ENCODE results near the gene KRT6C. TPM values are rescaled to one million over a fixed set of nuclear protein-coding genes. Genes with fewer than 3 reads are reported as not detected.

KRT6C gene
- total RNA-seq, 8 experiments from 2014 or later: 0.38 to 0.71 TPM; not detected in 6

GRCh38 chr12:52434760-52435530 lies 38.7 kb downstream of the KRT6C start:
- no peak overlapping the region for H3K4me3 ChIP-seq
- H3K4me1 ChIP-seq (replicated peaks in 1 of 2): no peaks in the 10 kb centered on the region
- no peak overlapping the region for H3K27ac ChIP-seq
- in situ Hi-C loops (cut with MboI; ENCODE audit: low pct_unique_long_range_greater_than_20kb in 2 of 9, low sequenced_read_pairs in 9 of 9, unreplicated experiment in 9 of 9): no loop called here
- 60 to 100% (median 82%) methylated on average over 1 to 6 of the region's 6 CpGs; no CpG with 5 or more reads in 3 of the 10 experiments for WGBS, 10 experiments
- ATAC-seq (replicated peaks in 6 of 8): no peak

GRCh38 chr12:52434081-52434733 lies 39.4 kb downstream of the KRT6C start, which contains the start of gene KRT75:
KRT75 (minus strand) TSS chr12:52434371; CDS start chr12:52434304, 67 bp downstream.
- WGBS, 10 experiments: 28 to 100% (median 62%) methylated on average over 1 to 6 of the region's 20 CpGs; no CpG with 5 or more reads in 2 of the 10 experiments
- Histone ChIP-seq H3K4me3 (no peak within 1 kb of the TSS), H3K4me1 (replicated peaks in 1 of 2) (no peaks in the 10 kb centered on the region), H3K27ac (no peak within 1 kb of the TSS)
- peak in 1 of 8 experiments; percentile 21 for ATAC-seq (replicated peaks in 6 of 8)
- in situ Hi-C loops (cut with MboI; ENCODE audit: low pct_unique_long_range_greater_than_20kb in 2 of 9, low sequenced_read_pairs in 9 of 9, unreplicated experiment in 9 of 9): no loop called here

GRCh38 chr12:52433501-52434080 lies 40.0 kb downstream of the KRT6C start:
- WGBS, 10 experiments: 81 to 97% (median 84%) methylated on average over 1 to 7 of the region's 12 CpGs; no CpG with 5 or more reads in 4 of the 10 experiments
- in situ Hi-C loops (cut with MboI; ENCODE audit: low pct_unique_long_range_greater_than_20kb in 2 of 9, low sequenced_read_pairs in 9 of 9, unreplicated experiment in 9 of 9): no loop called here
- Histone ChIP-seq H3K4me1 (replicated peaks in 1 of 2) (no peaks in the 10 kb centered on the region), H3K4me3 (no peak overlapping the region), H3K27ac (no peak overlapping the region)
- ATAC-seq (replicated peaks in 6 of 8): no peak

GRCh38 chr12:52432559-52433207 lies 40.9 kb downstream of the KRT6C start:
- ATAC-seq (replicated peaks in 6 of 8): no peak
- Histone ChIP-seq H3K27ac (no peak overlapping the region), H3K4me1 (replicated peaks in 1 of 2) (no peaks in the 10 kb centered on the region), H3K4me3 (no peak overlapping the region)
- in situ Hi-C loops (cut with MboI; ENCODE audit: low pct_unique_long_range_greater_than_20kb in 2 of 9, low sequenced_read_pairs in 9 of 9, unreplicated experiment in 9 of 9): no loop called here
- 26 to 93% (median 86%) methylated on average over 1 to 6 of the region's 6 CpGs; no CpG with 5 or more reads in 5 of the 10 experiments for WGBS, 10 experiments

- H3K27ac ChIP-seq: no peak overlapping the region
- in situ Hi-C loops (cut with MboI; ENCODE audit: low pct_unique_long_range_greater_than_20kb in 2 of 9, low sequenced_read_pairs in 9 of 9, unreplicated experiment in 9 of 9): no loop called here
- no peak overlapping the region for H3K4me3 ChIP-seq
- no peak for ATAC-seq (replicated peaks in 6 of 8)
- 70 to 100% (median 75%) methylated on average over 1 to 4 of the region's 10 CpGs; no CpG with 5 or more reads in 5 of the 10 experiments for WGBS, 10 experiments
- H3K4me1 ChIP-seq (replicated peaks in 1 of 2): no peaks in the 10 kb centered on the region
Measured at GRCh38 chr12:52428121-52428520, 45.5 kb downstream of the KRT6C start.

GRCh38 chr12:52427083-52427482 lies 46.5 kb downstream of the KRT6C start:
- Histone ChIP-seq H3K4me1 (replicated peaks in 1 of 2) (no peaks in the 10 kb centered on the region), H3K4me3 (no peak overlapping the region), H3K27ac (no peak overlapping the region)
- ATAC-seq (replicated peaks in 6 of 8): no peak
- in situ Hi-C loops (cut with MboI; ENCODE audit: low pct_unique_long_range_greater_than_20kb in 2 of 9, low sequenced_read_pairs in 9 of 9, unreplicated experiment in 9 of 9): no loop called here
- 14 to 80% (median 38%) methylated on average over 1 of the region's 1 CpG; no CpG with 5 or more reads in 3 of the 10 experiments for WGBS, 10 experiments

GRCh38 chr12:52426034-52426433 lies 47.6 kb downstream of the KRT6C start:
- ATAC-seq (replicated peaks in 6 of 8): no peak
- no peak overlapping the region for H3K4me3 ChIP-seq
- 38 to 94% (median 70%) methylated on average over 1 to 2 of the region's 2 CpGs; no CpG with 5 or more reads in 4 of the 10 experiments for WGBS, 10 experiments

GRCh38 chr12:52425466-52425865 lies 48.1 kb downstream of the KRT6C start:
- WGBS, 10 experiments: 0 to 100% (median 81%) methylated on average over 1 to 4 of the region's 5 CpGs; no CpG with 5 or more reads in 3 of the 10 experiments
- no peak overlapping the region for H3K4me3 ChIP-seq
- no peaks in the 10 kb centered on the region for H3K4me1 ChIP-seq (replicated peaks in 1 of 2)
- in situ Hi-C loops (cut with MboI; ENCODE audit: low pct_unique_long_range_greater_than_20kb in 2 of 9, low sequenced_read_pairs in 9 of 9, unreplicated experiment in 9 of 9): no loop called here
- no peak overlapping the region for H3K27ac ChIP-seq
- no peak for ATAC-seq (replicated peaks in 6 of 8)

More at GRCh38 chr12:52426034-52426433, 47.6 kb downstream of the KRT6C start:
- in situ Hi-C loops (cut with MboI; ENCODE audit: low pct_unique_long_range_greater_than_20kb in 2 of 9, low sequenced_read_pairs in 9 of 9, unreplicated experiment in 9 of 9): no loop called here
- no peaks in the 10 kb centered on the region for H3K4me1 ChIP-seq (replicated peaks in 1 of 2)
- no peak overlapping the region for H3K27ac ChIP-seq

GRCh38 chr12:52423661-52424500 lies 49.7 kb downstream of the KRT6C start:
- no peak for ATAC-seq (replicated peaks in 6 of 8)
- in situ Hi-C loops (cut with MboI; ENCODE audit: low pct_unique_long_range_greater_than_20kb in 2 of 9, low sequenced_read_pairs in 9 of 9, unreplicated experiment in 9 of 9): no loop called here
- Histone ChIP-seq H3K4me3 (no peak overlapping the region), H3K27ac (no peak overlapping the region), H3K4me1 (replicated peaks in 1 of 2) (no peaks in the 10 kb centered on the region)
- WGBS, 10 experiments: 18 to 82% (median 59%) methylated on average over 1 to 5 of the region's 11 CpGs; no CpG with 5 or more reads in 6 of the 10 experiments

- Histone ChIP-seq H3K27ac (no peak overlapping the region), H3K4me1 (replicated peaks in 1 of 2) (no peaks in the 10 kb centered on the region), H3K4me3 (no peak overlapping the region)
- no peak for ATAC-seq (replicated peaks in 6 of 8)
- in situ Hi-C loops (cut with MboI; ENCODE audit: low pct_unique_long_range_greater_than_20kb in 2 of 9, low sequenced_read_pairs in 9 of 9, unreplicated experiment in 9 of 9): no loop called here
- WGBS, 10 experiments: 46 to 84% (median 80%) methylated on average over 1 to 5 of the region's 6 CpGs; no CpG with 5 or more reads in 5 of the 10 experiments
Measured at GRCh38 chr12:52423035-52423434, 50.6 kb downstream of the KRT6C start.

- H3K27ac ChIP-seq: no peak overlapping the region
- in situ Hi-C loops (cut with MboI; ENCODE audit: low pct_unique_long_range_greater_than_20kb in 2 of 9, low sequenced_read_pairs in 9 of 9, unreplicated experiment in 9 of 9): no loop called here
- no peaks in the 10 kb centered on the region for H3K4me1 ChIP-seq (replicated peaks in 1 of 2)
- H3K4me3 ChIP-seq: no peak overlapping the region
- peak in 2 of 8 experiments; percentile 21 to 57 for ATAC-seq (replicated peaks in 6 of 8)
- 57 to 60% methylated on average over 1 of the region's 1 CpG; no CpG with 5 or more reads in 8 of the 10 experiments for WGBS, 10 experiments
Measured at GRCh38 chr12:52419656-52420055, 53.9 kb downstream of the KRT6C start.

GRCh38 chr12:52418576-52419110 lies 55.0 kb downstream of the KRT6C start:
- Histone ChIP-seq H3K27ac (no peak overlapping the region), H3K4me1 (replicated peaks in 1 of 2) (no peaks in the 10 kb centered on the region), H3K4me3 (no peak overlapping the region)
- ATAC-seq (replicated peaks in 6 of 8): no peak
- in situ Hi-C loops (cut with MboI; ENCODE audit: low pct_unique_long_range_greater_than_20kb in 2 of 9, low sequenced_read_pairs in 9 of 9, unreplicated experiment in 9 of 9): no loop called here
- WGBS, 10 experiments: 50 to 93% (median 79%) methylated on average over 1 to 3 of the region's 4 CpGs; no CpG with 5 or more reads in 6 of the 10 experiments
